ENCODE results near the gene WDFY4.

The WDFY4 gene

GRCh38 chr10:48729941-48730457 is 45.3 kb downstream of the WDFY4 start:
- no peak overlapping the region for H3K4me3 Mint-ChIP-seq
- H3K9me3 Mint-ChIP-seq: no peaks in the 10 kb centered on the region
- no peaks in the 10 kb centered on the region for H3K4me1 Mint-ChIP-seq (ENCODE audit: low read depth)
- H3K27me3 Mint-ChIP-seq: no peaks in the 10 kb centered on the region
- H3K36me3 Mint-ChIP-seq (ENCODE audit: low read depth): no peaks in the 10 kb centered on the region
- no peak overlapping the region for H3K27ac Mint-ChIP-seq

- Mint-ChIP-seq H3K36me3 (ENCODE audit: low read depth) (no peaks in the 10 kb centered on the region), H3K27ac (no peak overlapping the region), H3K9me3 (no peaks in the 10 kb centered on the region), H3K27me3 (no peaks in the 10 kb centered on the region), H3K4me1 (ENCODE audit: low read depth) (no peaks in the 10 kb centered on the region), H3K4me3 (no peak overlapping the region)
These were observed 46.5 kb downstream of the WDFY4 start for GRCh38 chr10:48731141-48731540.

- H3K36me3 Mint-ChIP-seq (ENCODE audit: low read depth): no peaks in the 10 kb centered on the region
- no peak overlapping the region for H3K4me3 Mint-ChIP-seq
- no peaks in the 10 kb centered on the region for H3K27me3 Mint-ChIP-seq
- no peak overlapping the region for H3K27ac Mint-ChIP-seq
- no peaks in the 10 kb centered on the region for H3K9me3 Mint-ChIP-seq
- no peaks in the 10 kb centered on the region for H3K4me1 Mint-ChIP-seq (ENCODE audit: low read depth)
These were observed 47.0 kb downstream of the WDFY4 start for GRCh38 chr10:48731654-48732053.

GRCh38 chr10:48733329-48733728 is 48.7 kb downstream of the WDFY4 start:
- Mint-ChIP-seq H3K27ac (no peak overlapping the region), H3K36me3 (ENCODE audit: low read depth) (no peaks in the 10 kb centered on the region), H3K4me3 (no peak overlapping the region), H3K9me3 (no peaks in the 10 kb centered on the region), H3K27me3 (no peaks in the 10 kb centered on the region), H3K4me1 (ENCODE audit: low read depth) (no peaks in the 10 kb centered on the region)

GRCh38 chr10:48735836-48736390 is 51.2 kb downstream of the WDFY4 start:
- no peaks in the 10 kb centered on the region for H3K4me1 Mint-ChIP-seq (ENCODE audit: low read depth)
- no peak overlapping the region for H3K27ac Mint-ChIP-seq
- no peaks in the 10 kb centered on the region for H3K27me3 Mint-ChIP-seq
- no peaks in the 10 kb centered on the region for H3K9me3 Mint-ChIP-seq
- H3K4me3 Mint-ChIP-seq: no peak overlapping the region
- no peaks in the 10 kb centered on the region for H3K36me3 Mint-ChIP-seq (ENCODE audit: low read depth)

GRCh38 chr10:48736596-48736995 is 51.9 kb downstream of the WDFY4 start:
- no peaks in the 10 kb centered on the region for H3K4me1 Mint-ChIP-seq (ENCODE audit: low read depth)
- no peaks in the 10 kb centered on the region for H3K27me3 Mint-ChIP-seq
- no peaks in the 10 kb centered on the region for H3K9me3 Mint-ChIP-seq
- no peak overlapping the region for H3K4me3 Mint-ChIP-seq
- H3K36me3 Mint-ChIP-seq (ENCODE audit: low read depth): no peaks in the 10 kb centered on the region
- H3K27ac Mint-ChIP-seq: no peak overlapping the region

GRCh38 chr10:48737886-48738285 is 53.2 kb downstream of the WDFY4 start:
- Mint-ChIP-seq H3K4me1 (ENCODE audit: low read depth) (no peaks in the 10 kb centered on the region), H3K9me3 (no peaks in the 10 kb centered on the region), H3K27me3 (no peaks in the 10 kb centered on the region), H3K27ac (no peak overlapping the region), H3K4me3 (no peak overlapping the region), H3K36me3 (ENCODE audit: low read depth) (no peaks in the 10 kb centered on the region)

GRCh38 chr10:48739170-48739569 is 54.5 kb downstream of the WDFY4 start:
- H3K27me3 Mint-ChIP-seq: no peaks in the 10 kb centered on the region
- no peaks in the 10 kb centered on the region for H3K4me1 Mint-ChIP-seq (ENCODE audit: low read depth)
- H3K4me3 Mint-ChIP-seq: no peak overlapping the region
- H3K9me3 Mint-ChIP-seq: no peaks in the 10 kb centered on the region
- H3K27ac Mint-ChIP-seq: no peak overlapping the region
- H3K36me3 Mint-ChIP-seq (ENCODE audit: low read depth): no peaks in the 10 kb centered on the region

GRCh38 chr10:48740015-48740707 is 55.5 kb downstream of the WDFY4 start:
- no peaks in the 10 kb centered on the region for H3K9me3 Mint-ChIP-seq
- no peak overlapping the region for H3K4me3 Mint-ChIP-seq
- H3K4me1 Mint-ChIP-seq (ENCODE audit: low read depth): no peaks in the 10 kb centered on the region
- H3K27me3 Mint-ChIP-seq: no peaks in the 10 kb centered on the region
- H3K27ac Mint-ChIP-seq: no peak overlapping the region
- H3K36me3 Mint-ChIP-seq (ENCODE audit: low read depth): no peaks in the 10 kb centered on the region

GRCh38 chr10:48740988-48741387 is 56.3 kb downstream of the WDFY4 start:
- Mint-ChIP-seq H3K36me3 (ENCODE audit: low read depth) (no peaks in the 10 kb centered on the region), H3K9me3 (no peaks in the 10 kb centered on the region), H3K27ac (no peak overlapping the region), H3K4me3 (no peak overlapping the region), H3K27me3 (no peaks in the 10 kb centered on the region), H3K4me1 (ENCODE audit: low read depth) (no peaks in the 10 kb centered on the region)

GRCh38 chr10:48742891-48743860 is 58.5 kb downstream of the WDFY4 start:
- no peak overlapping the region for H3K4me3 Mint-ChIP-seq
- H3K9me3 Mint-ChIP-seq: peaks cover 5% of the 10 kb centered on the region
- H3K4me1 Mint-ChIP-seq (ENCODE audit: low read depth): no peaks in the 10 kb centered on the region
- no peaks in the 10 kb centered on the region for H3K27me3 Mint-ChIP-seq
- no peaks in the 10 kb centered on the region for H3K36me3 Mint-ChIP-seq (ENCODE audit: low read depth)
- H3K27ac Mint-ChIP-seq: no peak overlapping the region

- Mint-ChIP-seq H3K4me1 (ENCODE audit: low read depth) (no peaks in the 10 kb centered on the region), H3K36me3 (ENCODE audit: low read depth) (no peaks in the 10 kb centered on the region), H3K4me3 (no peak overlapping the region), H3K9me3 (peaks cover 5% of the 10 kb centered on the region), H3K27me3 (no peaks in the 10 kb centered on the region), H3K27ac (no peak overlapping the region)
These were observed 59.9 kb downstream of the WDFY4 start for GRCh38 chr10:48744587-48744986.

- Mint-ChIP-seq H3K9me3 (peaks cover 5% of the 10 kb centered on the region), H3K27ac (no peak overlapping the region), H3K27me3 (no peaks in the 10 kb centered on the region), H3K4me1 (ENCODE audit: low read depth) (no peaks in the 10 kb centered on the region), H3K36me3 (ENCODE audit: low read depth) (no peaks in the 10 kb centered on the region), H3K4me3 (no peak overlapping the region)
These were observed 61.1 kb downstream of the WDFY4 start for GRCh38 chr10:48745662-48746245.

GRCh38 chr10:48748573-48748972 is 63.9 kb downstream of the WDFY4 start:
- Mint-ChIP-seq H3K4me3 (no peak overlapping the region), H3K4me1 (ENCODE audit: low read depth) (no peaks in the 10 kb centered on the region), H3K9me3 (peaks cover 5% of the 10 kb centered on the region), H3K27ac (no peak overlapping the region), H3K27me3 (no peaks in the 10 kb centered on the region), H3K36me3 (ENCODE audit: low read depth) (no peaks in the 10 kb centered on the region)
